Measurements from ENCODE around the gene CTNNA1. TPM values are rescaled to one million over a fixed set of nuclear protein-coding genes. Genes with fewer than 3 reads are reported as not detected.

The CTNNA1 gene
- total RNA-seq, 1 donor from 2014 or later = 427 TPM

- intact Hi-C loops (cut with DNase I) = no loop called here
- DNase-seq (ENCODE audit: low spot score) = no peak
These were observed 182.2 kb downstream of the CTNNA1 start for GRCh38 chr5:138935466-138935865.

- DNase-seq (ENCODE audit: low spot score) = no peak
- intact Hi-C loops (cut with DNase I) = no loop called here
These were observed 183.2 kb downstream of the CTNNA1 start for GRCh38 chr5:138936225-138936967.

GRCh38 chr5:138936968-138937345, 183.7 kb downstream of the CTNNA1 start:
- intact Hi-C loops (cut with DNase I) = no loop called here
- DNase-seq (ENCODE audit: low spot score) = no peak

- intact Hi-C loops (cut with DNase I) = no loop called here
- no peak for DNase-seq (ENCODE audit: low spot score)
These were observed 184.5 kb downstream of the CTNNA1 start for GRCh38 chr5:138937392-138938387.

- DNase-seq (ENCODE audit: low spot score) = no peak
- intact Hi-C loops (cut with DNase I) = no loop called here
These were observed 185.3 kb downstream of the CTNNA1 start for GRCh38 chr5:138938526-138938925.

GRCh38 chr5:138942066-138942465, 188.8 kb downstream of the CTNNA1 start:
- intact Hi-C loops (cut with DNase I) = no loop called here
- no peak for DNase-seq (ENCODE audit: low spot score)

GRCh38 chr5:138942861-138943260, 189.6 kb downstream of the CTNNA1 start:
- DNase-seq (ENCODE audit: low spot score) = no peak
- intact Hi-C loops (cut with DNase I) = no loop called here

- intact Hi-C loops (cut with DNase I) = no loop called here
- no peak for DNase-seq (ENCODE audit: low spot score)
These were observed 190.5 kb downstream of the CTNNA1 start for GRCh38 chr5:138943599-138944173.

GRCh38 chr5:138944527-138945322, 191.5 kb downstream of the CTNNA1 start:
- intact Hi-C loops (cut with DNase I) = no loop called here

GRCh38 chr5:138945421-138946240, 192.4 kb downstream of the CTNNA1 start:
- intact Hi-C loops (cut with DNase I) = no loop called here
- no peak for DNase-seq (ENCODE audit: low spot score)

More at GRCh38 chr5:138944527-138945322, 191.5 kb downstream of the CTNNA1 start:
- no peak for DNase-seq (ENCODE audit: low spot score)

GRCh38 chr5:138946241-138946623, 193.0 kb downstream of the CTNNA1 start:
- no peak for DNase-seq (ENCODE audit: low spot score)
- intact Hi-C loops (cut with DNase I) = no loop called here

GRCh38 chr5:138946831-138947560, 193.8 kb downstream of the CTNNA1 start:
- intact Hi-C loops (cut with DNase I) = no loop called here

GRCh38 chr5:138947780-138948179, 194.6 kb downstream of the CTNNA1 start:
- DNase-seq (ENCODE audit: low spot score) = no peak
- intact Hi-C loops (cut with DNase I) = no loop called here

More at GRCh38 chr5:138946831-138947560, 193.8 kb downstream of the CTNNA1 start:
- DNase-seq (ENCODE audit: low spot score) = no peak

GRCh38 chr5:138948471-138949222, 195.4 kb downstream of the CTNNA1 start:
- no peak for DNase-seq (ENCODE audit: low spot score)

GRCh38 chr5:138949223-138949574, 196.0 kb downstream of the CTNNA1 start:
- intact Hi-C loops (cut with DNase I) = no loop called here
- DNase-seq (ENCODE audit: low spot score) = no peak

More at GRCh38 chr5:138948471-138949222, 195.4 kb downstream of the CTNNA1 start:
- intact Hi-C loops (cut with DNase I) = no loop called here

- intact Hi-C loops (cut with DNase I) = no loop called here
- no peak for DNase-seq (ENCODE audit: low spot score)
These were observed 196.8 kb downstream of the CTNNA1 start for GRCh38 chr5:138949988-138950387.

- DNase-seq (ENCODE audit: low spot score) = no peak
- intact Hi-C loops (cut with DNase I) = no loop called here
These were observed 197.3 kb downstream of the CTNNA1 start for GRCh38 chr5:138950421-138951031.

All from cardiac septum (tissue), 1 donor.